PFSK-1 (cell line): ENCODE results near the gene CEP70.

Source experiments
- FOXP2 ChIP-seq: optimal IDR thresholded peaks from 2 replicates; pipeline ENCODE3; 2011; ENCODE audit warnings: borderline replicate concordance, control low read depth, inconsistent platforms; ENCODE audit not compliant: insufficient read depth; ENCODE audit errors: extremely low read length, extremely low read depth
- POLR2AphosphoS5 ChIP-seq: IDR thresholded peaks from 2 replicates; pipeline ENCODE4 v1.6.1; 2012; ENCODE audit warnings: low read depth, mild to moderate bottlenecking, control low read depth, low read length, moderate library complexity
- REST ChIP-seq, 2 experiments: IDR thresholded peaks; 2 replicates each; pipeline versions ENCODE4 v1.6.1 to v1.8.0; 2011 to 2012; ENCODE audit warnings: low read depth in 2 of 2, low read length in 2 of 2, control low read depth in 1 of 2, inconsistent platforms in 1 of 2, mild to moderate bottlenecking in 1 of 2, moderate library complexity in 1 of 2; ENCODE audit not compliant: insufficient read depth in 1 of 2
- SIN3A ChIP-seq: IDR thresholded peaks from 2 replicates; pipeline ENCODE4 v1.6.1; 2012; ENCODE audit warnings: mild to moderate bottlenecking, low read length, moderate library complexity, borderline replicate concordance; ENCODE audit not compliant: insufficient read depth
- TAF1 ChIP-seq: IDR thresholded peaks from 2 replicates; pipeline ENCODE4 v1.6.1; 2012; ENCODE audit warnings: low read length, control low read depth, borderline replicate concordance; ENCODE audit not compliant: insufficient read depth

The CEP70 gene

GRCh38 chr3:138445236-138445635 is 148.8 kb downstream of the CEP70 start:
- TF ChIP-seq TAF1 (no peak), SIN3A (no peak), FOXP2 (no peak), REST (IDR thresholded peaks at IDR 0.05; ENCODE audit: insufficient read depth in 1 of 2, low read depth in 2 of 2, low read length in 2 of 2) (no peak), POLR2AphosphoS5 (no peak)
